Mesothelial cell of epicardium (in vitro differentiated cells): ENCODE data around the gene PAX2. TPM values are rescaled to one million over a fixed set of nuclear protein-coding genes. Genes with fewer than 3 reads are reported as not detected.

Experiments used
- DNase-seq, 2 experiments: peaks; one replicate each; pipeline ENCODE4 v3.0.0; 2021; ENCODE audit warnings: low spot score in 2 of 2; ENCODE audit not compliant: unreplicated experiment in 2 of 2
- H3K27ac Mint-ChIP-seq: 2 replicates; pipeline ENCODE4 v1.8.0; 2021; ENCODE audit warnings: mixed read lengths
- H3K27me3 Mint-ChIP-seq: 2 replicates; pipeline ENCODE4 v1.8.0; 2021; ENCODE audit warnings: low read depth, mixed read lengths
- H3K36me3 Mint-ChIP-seq: 2 replicates; pipeline ENCODE4 v1.8.0; 2021; ENCODE audit warnings: mixed read lengths
- H3K4me1 Mint-ChIP-seq: 2 replicates; pipeline ENCODE4 v1.8.0; 2021; ENCODE audit warnings: mixed read lengths
- H3K4me3 Mint-ChIP-seq: 2 replicates; pipeline ENCODE4 v1.8.0; 2021; ENCODE audit warnings: mild to moderate bottlenecking, moderate library complexity, mixed read lengths
- H3K9me3 Mint-ChIP-seq: 2 replicates; pipeline ENCODE4 v1.8.0; 2021; ENCODE audit warnings: mixed read lengths
- total RNA-seq: library from RNA; stranded (reverse); gene quantifications from 3 replicates; pipeline ENCODE4 v1.2.1, GENCODE V29; 2021
- TF ChIP-seq, protein P1 (sequence below): fragments of 200-600 bp; sonication (generic); IDR thresholded peaks from one replicate; pipeline ENCODE4 v1.5.0; 2021; ENCODE audit warnings: antibody characterized with exemption; ENCODE audit not compliant: unreplicated experiment

PAX2 gene
- total RNA-seq, 1 donor from 2014 or later: not detected

DNA sequence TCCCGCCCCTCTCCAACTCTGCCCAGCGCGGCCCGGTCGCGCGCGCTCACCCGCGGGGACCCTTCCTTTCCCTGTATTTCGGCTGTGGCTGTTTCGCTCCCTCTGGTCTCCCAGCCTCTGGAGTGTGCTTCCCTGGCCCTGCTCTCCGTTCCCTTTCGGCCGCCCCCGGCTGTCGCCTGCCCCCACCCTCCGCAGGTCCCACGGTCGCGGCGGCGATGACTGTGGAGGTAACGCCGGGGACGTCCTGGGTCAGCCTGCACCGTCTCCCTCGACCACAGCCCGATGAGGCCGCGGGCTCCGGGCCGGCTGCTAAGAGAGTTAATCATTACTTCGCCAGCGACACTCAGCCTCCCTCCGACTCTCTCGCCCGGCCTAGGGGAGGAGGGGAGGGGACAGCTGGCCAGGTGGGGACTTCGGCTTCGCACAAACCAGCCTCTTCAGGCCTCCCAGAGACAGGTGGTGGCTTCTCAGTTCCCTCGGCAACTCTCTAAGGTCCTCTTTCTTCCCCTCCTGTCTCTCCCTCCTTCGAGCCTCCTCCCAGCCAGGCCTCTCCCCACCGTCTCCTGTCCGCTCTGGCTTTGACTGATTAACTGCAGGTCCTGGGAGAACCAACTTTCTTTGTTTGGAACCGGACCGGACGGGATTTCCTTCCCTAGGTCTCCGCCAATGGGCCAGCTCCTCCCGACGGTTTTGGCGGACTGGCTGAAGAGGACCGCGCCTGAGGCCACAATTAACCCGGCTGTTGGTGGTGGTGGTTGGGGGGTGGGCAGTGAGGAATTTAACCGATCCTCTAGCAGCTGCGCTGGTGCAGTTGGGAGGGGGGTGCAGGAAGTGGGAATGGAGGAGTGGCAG lies 5.6 kb upstream of the PAX2 start:
- DNase-seq: no peak
- peaks cover 16% of the 10 kb centered on the region for H3K4me1 Mint-ChIP-seq
- no peak overlapping the region for H3K27ac Mint-ChIP-seq

GRCh38 chr10:100740476-100741377 lies 4.7 kb upstream of the PAX2 start:
- H3K4me1 Mint-ChIP-seq: peaks cover 16% of the 10 kb centered on the region
- peaks cover 98% of the 10 kb centered on the region for H3K27me3 Mint-ChIP-seq
- no peaks in the 10 kb centered on the region for H3K36me3 Mint-ChIP-seq
- no peak overlapping the region for H3K27ac Mint-ChIP-seq
- no peak for DNase-seq
- TF ChIP-seq, protein P1, sequence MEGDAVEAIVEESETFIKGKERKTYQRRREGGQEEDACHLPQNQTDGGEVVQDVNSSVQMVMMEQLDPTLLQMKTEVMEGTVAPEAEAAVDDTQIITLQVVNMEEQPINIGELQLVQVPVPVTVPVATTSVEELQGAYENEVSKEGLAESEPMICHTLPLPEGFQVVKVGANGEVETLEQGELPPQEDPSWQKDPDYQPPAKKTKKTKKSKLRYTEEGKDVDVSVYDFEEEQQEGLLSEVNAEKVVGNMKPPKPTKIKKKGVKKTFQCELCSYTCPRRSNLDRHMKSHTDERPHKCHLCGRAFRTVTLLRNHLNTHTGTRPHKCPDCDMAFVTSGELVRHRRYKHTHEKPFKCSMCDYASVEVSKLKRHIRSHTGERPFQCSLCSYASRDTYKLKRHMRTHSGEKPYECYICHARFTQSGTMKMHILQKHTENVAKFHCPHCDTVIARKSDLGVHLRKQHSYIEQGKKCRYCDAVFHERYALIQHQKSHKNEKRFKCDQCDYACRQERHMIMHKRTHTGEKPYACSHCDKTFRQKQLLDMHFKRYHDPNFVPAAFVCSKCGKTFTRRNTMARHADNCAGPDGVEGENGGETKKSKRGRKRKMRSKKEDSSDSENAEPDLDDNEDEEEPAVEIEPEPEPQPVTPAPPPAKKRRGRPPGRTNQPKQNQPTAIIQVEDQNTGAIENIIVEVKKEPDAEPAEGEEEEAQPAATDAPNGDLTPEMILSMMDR: no peak
- no peaks in the 10 kb centered on the region for H3K9me3 Mint-ChIP-seq
- H3K4me3 Mint-ChIP-seq: no peak overlapping the region

More for the DNA sequence above, 5.6 kb upstream of the PAX2 start:
- no peak overlapping the region for H3K4me3 Mint-ChIP-seq
- TF ChIP-seq, protein P1: no peak
- H3K27me3 Mint-ChIP-seq: peaks cover 100% of the 10 kb centered on the region
- H3K36me3 Mint-ChIP-seq: no peaks in the 10 kb centered on the region
- H3K9me3 Mint-ChIP-seq: no peaks in the 10 kb centered on the region

DNA sequence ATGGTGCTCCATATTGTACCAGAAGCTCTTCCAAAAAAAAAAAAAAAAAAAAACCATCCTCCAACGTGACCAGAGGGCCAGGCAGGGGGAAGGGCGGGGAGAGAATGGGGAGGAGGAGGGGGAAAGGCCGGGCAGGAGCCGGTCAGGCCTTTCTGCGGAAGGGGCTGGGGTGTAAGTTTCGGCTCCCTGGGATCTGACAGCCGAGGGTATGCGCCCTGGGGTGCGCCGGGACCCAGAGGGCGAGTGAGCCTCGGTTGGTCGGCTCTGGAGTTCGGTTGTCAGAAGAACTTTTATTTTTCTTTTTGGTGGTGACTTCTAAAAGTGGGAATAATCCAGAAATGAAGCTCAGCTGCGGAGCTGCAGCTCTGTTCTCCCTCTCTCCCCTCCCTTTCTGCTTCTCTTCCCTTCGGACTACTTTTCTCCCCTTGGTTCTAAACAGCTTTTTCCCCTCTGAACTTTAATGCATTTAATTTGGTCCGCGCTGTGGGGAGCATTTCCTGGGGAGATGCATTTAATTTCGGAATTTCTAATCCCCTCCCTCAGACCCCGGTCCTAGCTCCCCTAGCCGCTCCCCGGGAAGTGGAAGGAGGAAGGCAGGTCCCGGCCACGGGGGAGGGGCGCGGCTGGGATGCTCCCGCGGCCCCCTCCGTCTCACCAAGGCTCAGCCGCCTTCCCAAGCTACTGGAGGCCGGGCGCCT lies 3.9 kb upstream of the PAX2 start:
- peaks cover 97% of the 10 kb centered on the region for H3K27me3 Mint-ChIP-seq
- DNase-seq: no peak
- TF ChIP-seq, protein P1: no peak
- H3K4me1 Mint-ChIP-seq: peaks cover 22% of the 10 kb centered on the region
- H3K36me3 Mint-ChIP-seq: no peaks in the 10 kb centered on the region
- no peak overlapping the region for H3K4me3 Mint-ChIP-seq
- H3K27ac Mint-ChIP-seq: no peak overlapping the region
- no peaks in the 10 kb centered on the region for H3K9me3 Mint-ChIP-seq

- DNase-seq: no peak
- no peaks in the 10 kb centered on the region for H3K36me3 Mint-ChIP-seq
- H3K4me1 Mint-ChIP-seq: peaks cover 25% of the 10 kb centered on the region
- H3K9me3 Mint-ChIP-seq: no peaks in the 10 kb centered on the region
- H3K27me3 Mint-ChIP-seq: peaks cover 97% of the 10 kb centered on the region
- H3K4me3 Mint-ChIP-seq: no peak overlapping the region
- TF ChIP-seq, protein P1: no peak
- no peak overlapping the region for H3K27ac Mint-ChIP-seq
Measured at GRCh38 chr10:100742076-100742771, 3.2 kb upstream of the PAX2 start.

DNA sequence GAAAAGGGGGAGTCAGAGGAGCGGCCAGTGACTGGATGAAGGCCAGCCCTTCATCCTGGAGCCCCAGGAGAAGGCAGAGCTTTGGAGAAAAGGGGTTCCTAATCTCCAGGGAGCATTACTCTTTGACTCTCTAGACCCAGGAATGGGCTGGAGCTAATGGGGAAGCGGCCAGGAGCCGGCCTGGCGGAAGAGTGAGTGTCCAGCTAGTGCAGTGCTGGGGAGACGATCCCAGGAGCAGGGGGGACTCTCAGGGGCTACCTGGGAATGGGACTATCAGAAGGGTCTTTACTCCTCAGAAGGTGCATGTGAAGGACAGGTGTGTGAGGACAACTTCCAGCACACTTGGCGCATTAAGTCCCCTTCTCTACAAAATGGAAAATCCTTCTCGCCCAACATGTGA lies 2.4 kb upstream of the PAX2 start:
- H3K4me3 Mint-ChIP-seq: no peak overlapping the region
- no peaks in the 10 kb centered on the region for H3K36me3 Mint-ChIP-seq
- H3K27me3 Mint-ChIP-seq: peaks cover 97% of the 10 kb centered on the region
- H3K4me1 Mint-ChIP-seq: peaks cover 26% of the 10 kb centered on the region
- no peak overlapping the region for H3K27ac Mint-ChIP-seq
- no peaks in the 10 kb centered on the region for H3K9me3 Mint-ChIP-seq
- no peak for DNase-seq
- TF ChIP-seq, protein P1: no peak
